NT2/D1 (cell line): ENCODE measurements around the gene SNIP1.
"Not testable (repeated sequence)": the region's sequence is repeated elsewhere in the genome, so short reads cannot be mapped to it uniquely, and the experiment has no call there.

ENCODE experiments used
- SUZ12 ChIP-seq: IDR thresholded peaks from 2 replicates; pipeline ENCODE4 v1.6.1; 2011; ENCODE audit not compliant: insufficient read length, insufficient read depth; ENCODE audit errors: extremely low read depth
- YY1 ChIP-seq: IDR thresholded peaks from 2 replicates; pipeline ENCODE4 v1.6.1; 2011; ENCODE audit not compliant: insufficient read length, insufficient read depth

GRCh38 chr1:37529888-37530287 is 24.2 kb downstream of the SNIP1 start:
- not testable (repeated sequence) for TF ChIP-seq YY1, SUZ12
